ENCODE data around the gene EXOSC7.

EXOSC7 gene

GRCh38 chr3:44989141-44989540, 13.1 kb downstream of the EXOSC7 start:
- no peak for DNase-seq (ENCODE audit: extremely low read depth, low read depth)
- TF ChIP-seq CTCF (IDR thresholded peaks at IDR 0.05; ENCODE audit: low read depth, low read length, missing control alignments), result no peak
- H3K4me3 ChIP-seq (replicated peaks; ENCODE audit: low read depth, low read length), result no peak overlapping the region

GRCh38 chr3:44989636-44990373, 13.8 kb downstream of the EXOSC7 start:
- no peak for DNase-seq (ENCODE audit: extremely low read depth, low read depth)
- H3K4me3 ChIP-seq (replicated peaks; ENCODE audit: low read depth, low read length), result no peak overlapping the region
- no peak for TF ChIP-seq CTCF (IDR thresholded peaks at IDR 0.05; ENCODE audit: low read depth, low read length, missing control alignments)

GRCh38 chr3:44991326-44991725, 15.3 kb downstream of the EXOSC7 start:
- H3K4me3 ChIP-seq (replicated peaks; ENCODE audit: low read depth, low read length), result no peak overlapping the region
- no peak for DNase-seq (ENCODE audit: extremely low read depth, low read depth)
- TF ChIP-seq CTCF (IDR thresholded peaks at IDR 0.05; ENCODE audit: low read depth, low read length, missing control alignments), result no peak

GRCh38 chr3:44992555-44993470, 16.8 kb downstream of the EXOSC7 start:
- TF ChIP-seq CTCF (IDR thresholded peaks at IDR 0.05; ENCODE audit: low read depth, low read length, missing control alignments), result peak; percentile 84
- no peak overlapping the region for H3K4me3 ChIP-seq (replicated peaks; ENCODE audit: low read depth, low read length)
- DNase-seq (ENCODE audit: extremely low read depth, low read depth), result no peak

GRCh38 chr3:44993471-44994205, 17.6 kb downstream of the EXOSC7 start:
- no peak overlapping the region for H3K4me3 ChIP-seq (replicated peaks; ENCODE audit: low read depth, low read length)
- DNase-seq (ENCODE audit: extremely low read depth, low read depth), result peak; percentile 41
- no peak for TF ChIP-seq CTCF (IDR thresholded peaks at IDR 0.05; ENCODE audit: low read depth, low read length, missing control alignments)

- DNase-seq (ENCODE audit: extremely low read depth, low read depth), result peak; percentile 59
- no peak overlapping the region for H3K4me3 ChIP-seq (replicated peaks; ENCODE audit: low read depth, low read length)
- TF ChIP-seq CTCF (IDR thresholded peaks at IDR 0.05; ENCODE audit: low read depth, low read length, missing control alignments), result no peak
Observed at GRCh38 chr3:44995142-44995770, 19.2 kb downstream of the EXOSC7 start.

All from HFF-Myc (cell line).